KMS-11 (cell line): ENCODE measurements around the gene TCF4.

ENCODE experiments used
- H2AFZ ChIP-seq: fragments of 200-600 bp; sonication (generic); 2 replicates; pipeline ENCODE4 v1.6.1; 2016; ENCODE audit warnings: antibody characterized with exemption, mixed run types, low read depth
- H3K27ac ChIP-seq: fragments of 200-600 bp; sonication (generic); 2 replicates; pipeline ENCODE4 v1.6.1; 2016; ENCODE audit warnings: mild to moderate bottlenecking, mixed run types
- H3K27me3 ChIP-seq: fragments of 200-600 bp; sonication (generic); 2 replicates; pipeline ENCODE4 v1.6.1; 2017; ENCODE audit warnings: mild to moderate bottlenecking, low read depth, mixed run types, moderate library complexity; ENCODE audit not compliant: insufficient read depth
- H3K36me3 ChIP-seq: fragments of 200-600 bp; sonication (generic); 2 replicates; pipeline ENCODE4 v1.6.1; 2017; ENCODE audit warnings: mild to moderate bottlenecking, mixed run types; ENCODE audit not compliant: insufficient read depth
- H3K4me1 ChIP-seq: fragments of 200-600 bp; sonication (generic); 2 replicates; pipeline ENCODE4 v1.6.1; 2016; ENCODE audit warnings: mild to moderate bottlenecking, low read depth, mixed run types; ENCODE audit not compliant: poor library complexity, severe bottlenecking
- H3K4me2 ChIP-seq: fragments of 200-600 bp; sonication (generic); 2 replicates; pipeline ENCODE4 v1.7.0; 2016; ENCODE audit warnings: mild to moderate bottlenecking, mixed run types
- H3K4me3 ChIP-seq: fragments of 200-600 bp; sonication (generic); IDR thresholded peaks from 2 replicates; pipeline ENCODE4 v1.6.1; 2017; ENCODE audit warnings: low read depth, low read length, mixed read lengths; ENCODE audit not compliant: insufficient read depth
- H3K79me2 ChIP-seq: fragments of 200-600 bp; sonication (generic); 2 replicates; pipeline ENCODE4 v1.6.1; 2016; ENCODE audit warnings: low read depth, mixed run types; ENCODE audit not compliant: insufficient read depth
- H3K9ac ChIP-seq: fragments of 200-600 bp; sonication (generic); 2 replicates; pipeline ENCODE4 v1.6.1; 2016; ENCODE audit warnings: mild to moderate bottlenecking, mixed run types
- H4K20me1 ChIP-seq: fragments of 200-600 bp; sonication (generic); 2 replicates; pipeline ENCODE4 v1.6.1; 2016; ENCODE audit warnings: mild to moderate bottlenecking, mixed run types; ENCODE audit not compliant: insufficient read depth
- CTCF ChIP-seq: fragments of 200-600 bp; sonication (generic); conservative IDR thresholded peaks from 2 replicates; pipeline ENCODE4 v1.6.1; 2017; ENCODE audit warnings: low read depth, mild to moderate bottlenecking, antibody characterized with exemption, low read length, moderate library complexity, mixed read lengths

Gene TCF4

GRCh38 chr18:55579501-55580270, 8.3 kb downstream of the TCF4 start:
- peaks cover 17% of the 10 kb centered on the region for H3K4me1 ChIP-seq
- H3K27ac ChIP-seq = no peak overlapping the region
- H3K4me2 ChIP-seq = peak overlapping the region; percentile 14; the same call in 1 of the 2 replicates
- no peak for TF ChIP-seq CTCF
- H3K36me3 ChIP-seq = no peaks in the 10 kb centered on the region
- no peak overlapping the region for H3K4me3 ChIP-seq
- H4K20me1 ChIP-seq = no peaks in the 10 kb centered on the region; the same call in 1 of the 2 replicates
- H3K27me3 ChIP-seq = no peaks in the 10 kb centered on the region
- H3K79me2 ChIP-seq = peaks cover 26% of the 10 kb centered on the region; the same call in 1 of the 2 replicates
- no peak overlapping the region for H2AFZ ChIP-seq
- no peak overlapping the region for H3K9ac ChIP-seq

GRCh38 chr18:55577812-55578539, 10.0 kb downstream of the TCF4 start:
- H3K4me3 ChIP-seq = no peak overlapping the region
- no peaks in the 10 kb centered on the region for H3K27me3 ChIP-seq
- H3K9ac ChIP-seq = no peak overlapping the region
- no peak overlapping the region for H3K27ac ChIP-seq
- no peak overlapping the region for H3K4me2 ChIP-seq
- no peaks in the 10 kb centered on the region for H3K36me3 ChIP-seq
- TF ChIP-seq CTCF = no peak
- H4K20me1 ChIP-seq = no peaks in the 10 kb centered on the region; the same call in 1 of the 2 replicates
- H3K4me1 ChIP-seq = peaks cover 11% of the 10 kb centered on the region
- H3K79me2 ChIP-seq = peaks cover 26% of the 10 kb centered on the region; the same call in 1 of the 2 replicates
- H2AFZ ChIP-seq = no peak overlapping the region

DNA sequence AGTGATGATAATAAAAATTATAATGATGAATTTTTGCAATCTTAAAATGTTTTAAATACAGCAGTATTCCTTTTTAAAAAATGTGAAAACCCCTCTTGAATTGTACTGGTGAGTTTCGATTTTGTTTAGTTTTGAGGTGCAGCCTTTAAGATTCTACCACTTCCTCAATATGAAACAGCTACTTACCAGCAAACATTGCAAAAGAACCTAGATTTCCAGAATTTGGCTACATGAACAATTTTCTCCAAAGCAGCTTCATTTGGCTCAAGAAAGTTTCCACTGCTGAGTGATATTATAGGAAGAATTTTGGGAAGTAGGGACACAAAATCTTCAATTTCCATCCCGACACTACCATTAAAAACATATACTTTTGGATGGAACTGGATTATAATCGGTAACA, 12.0 kb downstream of the TCF4 start:
- no peaks in the 10 kb centered on the region for H3K36me3 ChIP-seq
- H3K27ac ChIP-seq = no peak overlapping the region
- H3K9ac ChIP-seq = no peak overlapping the region
- H3K27me3 ChIP-seq = no peaks in the 10 kb centered on the region
- H2AFZ ChIP-seq = no peak overlapping the region
- TF ChIP-seq CTCF = no peak
- no peaks in the 10 kb centered on the region; the same call in 1 of the 2 replicates for H4K20me1 ChIP-seq
- no peak overlapping the region for H3K4me3 ChIP-seq
- H3K4me2 ChIP-seq = no peak overlapping the region
- peaks cover 21% of the 10 kb centered on the region; the same call in 1 of the 2 replicates for H3K79me2 ChIP-seq
- H3K4me1 ChIP-seq = peaks cover 11% of the 10 kb centered on the region

GRCh38 chr18:55575066-55575465, 12.9 kb downstream of the TCF4 start:
- Histone ChIP-seq H3K4me2 (no peak overlapping the region), H4K20me1 (no peaks in the 10 kb centered on the region; the same call in 1 of the 2 replicates), H3K4me1 (peaks cover 8% of the 10 kb centered on the region), H3K9ac (no peak overlapping the region), H3K79me2 (peaks cover 30% of the 10 kb centered on the region; the same call in 1 of the 2 replicates), H2AFZ (no peak overlapping the region), H3K27ac (no peak overlapping the region), H3K36me3 (no peaks in the 10 kb centered on the region), H3K4me3 (no peak overlapping the region), H3K27me3 (no peaks in the 10 kb centered on the region)
- no peak for TF ChIP-seq CTCF
